SK-N-SH (cell line): ENCODE data around the gene KCNN1. TPM values are rescaled to one million over a fixed set of nuclear protein-coding genes. Genes with fewer than 3 reads are reported as not detected.

Source experiments
- CTCF ChIA-PET: fragments of 300-600, 350-600 bp; formaldehyde crosslinking; extraction: SDS; loops from one replicate; lab custom pipeline; 2021; lab: Yijun Ruan, JAX
- POLR2A ChIA-PET: fragments of 350-600 bp; sonication (Branson Sonifier 250); formaldehyde crosslinking; extraction: SDS; loops from one replicate; lab custom pipeline; 2020; ENCODE audit warnings: antibody characterized with exemption, inconsistent platforms; lab: Yijun Ruan, JAX
- DNase-seq: peaks from one replicate; pipeline ENCODE4 v3.0.0; 2012
- H2AFZ ChIP-seq: fragments of 200-600 bp; sonication (generic); 2 replicates; pipeline ENCODE4 v1.8.1; 2016; ENCODE audit warnings: antibody characterized with exemption, mild to moderate bottlenecking, low read depth
- H3F3A ChIP-seq: fragments of 200-600 bp; sonication (generic); replicated peaks from 2 replicates; pipeline ENCODE3; 2016; ENCODE audit warnings: antibody characterized with exemption, mild to moderate bottlenecking; ENCODE audit not compliant: insufficient read depth
- H3K27ac ChIP-seq, 2 experiments: fragments of 200-500 bp in 1 of 2; fragments of 200-600 bp in 1 of 2; sonication (Bioruptor generic) in 1 of 2; sonication (generic), shearing (Covaris generic) in 1 of 2; 2 replicates each; pipeline versions ENCODE4 v1.5.1 to v1.6.1; 2014 to 2016; ENCODE audit warnings: low read depth in 2 of 2, inconsistent platforms in 1 of 2, low read length in 1 of 2, mild to moderate bottlenecking in 1 of 2, mixed read lengths in 1 of 2
- H3K27me3 ChIP-seq: fragments of 200-600 bp; sonication (generic), shearing (Covaris generic); 2 replicates; pipeline ENCODE4 v1.6.1; 2016; ENCODE audit warnings: mixed run types; ENCODE audit not compliant: insufficient read depth
- H3K36me3 ChIP-seq, 2 experiments: fragments of 200-500 bp in 1 of 2; fragments of 200-600 bp in 1 of 2; sonication (Bioruptor generic) in 1 of 2; sonication (generic) in 1 of 2; replicated peaks in 1 of 2; 2 replicates each; pipeline versions ENCODE3 to v1.5.1; 2014 to 2016; ENCODE audit warnings: low read length in 1 of 2, mild to moderate bottlenecking in 1 of 2; ENCODE audit not compliant: insufficient read depth in 2 of 2, control insufficient read depth in 1 of 2
- H3K4me1 ChIP-seq, 2 experiments: fragments of 200-500 bp in 1 of 2; fragments of 200-600 bp in 1 of 2; sonication (Bioruptor generic) in 1 of 2; sonication (generic), shearing (Covaris generic) in 1 of 2; 2 replicates each; pipeline versions ENCODE4 v1.5.1 to v1.6.1; 2014 to 2016; ENCODE audit warnings: low read depth in 1 of 2, low read length in 1 of 2, mixed run types in 1 of 2; ENCODE audit not compliant: insufficient read depth in 2 of 2, control insufficient read depth in 1 of 2
- H3K4me2 ChIP-seq: fragments of 200-600 bp; sonication (generic), shearing (Covaris generic); 2 replicates; pipeline ENCODE4 v1.6.1; 2017; ENCODE audit warnings: mixed run types
- H3K4me3 ChIP-seq, 2 experiments: fragments of 200-500 bp in 1 of 2; fragments of 200-600 bp in 1 of 2; sonication (Bioruptor generic) in 1 of 2; sonication (generic), shearing (Covaris generic) in 1 of 2; 2 replicates each; pipeline versions ENCODE4 v1.5.1 to v1.8.1; 2014 to 2016; ENCODE audit warnings: low read depth in 2 of 2, inconsistent platforms in 1 of 2, low read length in 1 of 2, mild to moderate bottlenecking in 1 of 2, mixed read lengths in 1 of 2, moderate library complexity in 1 of 2
- H3K79me2 ChIP-seq: fragments of 200-600 bp; sonication (generic); 2 replicates; pipeline ENCODE4 v1.8.1; 2017; ENCODE audit warnings: mild to moderate bottlenecking; ENCODE audit not compliant: insufficient read depth
- H3K9ac ChIP-seq: fragments of 200-600 bp; sonication (generic); 2 replicates; pipeline ENCODE4 v1.6.1; 2017; ENCODE audit warnings: mixed run types
- H3K9me2 ChIP-seq: fragments of 200-600 bp; sonication (generic); 2 replicates; pipeline ENCODE4 v1.6.1; 2017; ENCODE audit warnings: mixed run types
- H3K9me3 ChIP-seq: fragments of 200-600 bp; sonication (generic); 2 replicates; pipeline ENCODE4 v1.6.1; 2017; ENCODE audit warnings: mixed run types, mild to moderate bottlenecking, moderate library complexity
- H4K20me1 ChIP-seq: fragments of 200-600 bp; sonication (generic); 2 replicates; pipeline ENCODE4 v1.6.1; 2017; ENCODE audit warnings: mild to moderate bottlenecking, mixed run types; ENCODE audit not compliant: insufficient read depth
- CHD2 ChIP-seq: fragments of 150-350 bp; IDR thresholded peaks from 2 replicates; pipeline ENCODE4 v1.6.1; 2018; ENCODE audit warnings: low read length; ENCODE audit not compliant: partially characterized antibody
- ELF1 ChIP-seq: IDR thresholded peaks from 2 replicates; pipeline ENCODE4 v1.4.0; 2012
- EP300 ChIP-seq, 2 experiments: IDR thresholded peaks; 2 replicates each; pipeline versions ENCODE4 v1.4.0 to v1.6.1; 2012; ENCODE audit warnings: borderline replicate concordance in 1 of 2, low read depth in 1 of 2, low read length in 1 of 2
- EZH2phosphoT487 ChIP-seq: fragments of 200-600 bp; sonication (generic); IDR thresholded peaks from 2 replicates; pipeline ENCODE4 v1.6.1; 2017; ENCODE audit warnings: low read depth, mixed run types, mild to moderate bottlenecking, antibody characterized with exemption, moderate library complexity, borderline replicate concordance
- FOSL2 ChIP-seq: IDR thresholded peaks from 2 replicates; pipeline ENCODE4 v1.4.0; 2012; ENCODE audit warnings: low read depth, mild to moderate bottlenecking, moderate library complexity, borderline replicate concordance
- FOXJ3 ChIP-seq: sonication (generic); formaldehyde crosslinking; IDR thresholded peaks from 2 replicates; pipeline ENCODE4 v1.5.1; 2020; ENCODE audit warnings: mild to moderate bottlenecking, missing genetic modification reagents
- GATA2 ChIP-seq: sonication (generic); formaldehyde crosslinking; IDR thresholded peaks from 2 replicates; pipeline ENCODE4 v1.5.0; 2020; ENCODE audit warnings: mild to moderate bottlenecking, missing genetic modification reagents
- JUND ChIP-seq: IDR thresholded peaks from 2 replicates; pipeline ENCODE4 v1.4.0; 2012
- MEF2A ChIP-seq: IDR thresholded peaks from 2 replicates; pipeline ENCODE4 v1.4.0; 2012; ENCODE audit warnings: low read depth, borderline replicate concordance
- MXI1 ChIP-seq: IDR thresholded peaks from 2 replicates; pipeline ENCODE4 v1.6.1; 2012; ENCODE audit warnings: mild to moderate bottlenecking, low read depth, low read length, improper control_type of control experiment
- NFIC ChIP-seq: IDR thresholded peaks from 2 replicates; pipeline ENCODE4 v1.4.0; 2012; ENCODE audit warnings: borderline replicate concordance
- NRF1 ChIP-seq: IDR thresholded peaks from 2 replicates; pipeline ENCODE4 v1.6.1; 2012; ENCODE audit warnings: low read depth, mild to moderate bottlenecking, low read length
- POLR2AphosphoS5 ChIP-seq: IDR thresholded peaks from 2 replicates; pipeline ENCODE4 v1.6.1; 2012; ENCODE audit warnings: low read depth, low read length
- RAD21 ChIP-seq: IDR thresholded peaks from 2 replicates; pipeline ENCODE4 v1.6.1; 2012; ENCODE audit warnings: mild to moderate bottlenecking, low read length
- RCOR1 ChIP-seq: fragments of 150-350 bp; IDR thresholded peaks from 2 replicates; pipeline ENCODE4 v1.6.1; 2017; ENCODE audit warnings: antibody characterized with exemption, low read length
- SIN3A ChIP-seq: IDR thresholded peaks from 2 replicates; pipeline ENCODE4 v1.6.1; 2012; ENCODE audit warnings: low read depth, mild to moderate bottlenecking, low read length, moderate library complexity, borderline replicate concordance
- SMC3 ChIP-seq: IDR thresholded peaks from 2 replicates; pipeline ENCODE4 v1.6.1; 2012; ENCODE audit warnings: low read depth, low read length, improper control_type of control experiment
- TAF1 ChIP-seq: IDR thresholded peaks from 2 replicates; pipeline ENCODE4 v1.6.1; 2012; ENCODE audit warnings: low read depth, mild to moderate bottlenecking, low read length, moderate library complexity, borderline replicate concordance
- TCF12 ChIP-seq: IDR thresholded peaks from 2 replicates; pipeline ENCODE4 v1.4.0; 2012
- TEAD4 ChIP-seq: IDR thresholded peaks from 2 replicates; pipeline ENCODE4 v1.4.0; 2012; ENCODE audit warnings: mild to moderate bottlenecking, borderline replicate concordance; ENCODE audit not compliant: insufficient read depth
- YY1 ChIP-seq: IDR thresholded peaks from 2 replicates; pipeline ENCODE4 v1.4.0; 2012; ENCODE audit warnings: low read depth, mild to moderate bottlenecking
- WGBS: methylation state at CpG from one replicate; pipeline ENCODE4 v1.1.6; 2017; ENCODE audit warnings: low lambda C conversion rate; 5-methylcytosine and 5-hydroxymethylcytosine counted together
- polyA plus RNA-seq, 3 experiments: library from polyadenylated mRNA; depleted of rRNA; stranded (reverse); fragments of >200 nt; gene quantifications; 2 replicates each; pipeline ENCODE4 v1.2.3, GENCODE V29; 2012
- TF ChIP-seq, protein P1 (sequence below): IDR thresholded peaks from 2 replicates; pipeline ENCODE4; 2012
- TF ChIP-seq, protein P2 (sequence below): fragments of 150-350 bp; IDR thresholded peaks from 2 replicates; pipeline ENCODE4 v1.6.1; 2017; ENCODE audit warnings: antibody characterized with exemption, low read length, low read depth, borderline replicate concordance
- TF ChIP-seq, protein P3 (sequence below): IDR thresholded peaks from 2 replicates; pipeline ENCODE4 v1.4.0; 2012; ENCODE audit warnings: low read depth
- TF ChIP-seq, protein P4 (sequence below): fragments of 150-350 bp; IDR thresholded peaks from 2 replicates; pipeline ENCODE4 v1.6.1; 2016; ENCODE audit warnings: mild to moderate bottlenecking, low read depth, low read length

KCNN1 gene
- polyA plus RNA-seq, 1 of the 3 experiments (the other 2 are of a cell fraction): 3.6 TPM

DNA sequence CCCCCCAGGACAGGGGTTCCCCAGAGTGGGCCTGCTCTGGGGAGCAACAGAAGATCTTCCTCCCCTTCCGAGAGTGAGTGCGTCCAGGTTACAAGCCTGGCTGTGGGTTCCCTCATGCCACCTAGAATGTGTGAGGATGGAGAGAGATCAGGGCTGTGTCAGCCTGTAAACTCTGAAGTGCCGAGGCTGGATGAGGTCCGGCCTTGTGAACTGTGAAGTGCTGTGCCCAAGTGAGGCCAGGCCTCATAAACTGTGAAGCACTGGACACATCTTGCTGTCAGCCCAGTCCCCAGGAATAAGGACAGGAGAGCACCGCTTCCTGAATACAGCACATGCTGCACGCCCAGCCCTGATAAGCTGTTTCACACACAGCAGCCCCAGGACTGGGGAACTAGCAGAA is 7.6 kb downstream of the KCNN1 start:
- Histone ChIP-seq H3K27me3 (no peaks in the 10 kb centered on the region), H3K9me3 (no peaks in the 10 kb centered on the region)
- CTCF ChIA-PET: interaction anchor here (2.8 to 3.3 kb wide), 2 partner anchors 22 to 36 kb away, joined by 9 to 12 read pairs; no protein-coding TSS in a partner anchor
- no peak for TF ChIP-seq FOXJ3 (CRISPR knock-in tag)
- TF ChIP-seq, protein P1, sequence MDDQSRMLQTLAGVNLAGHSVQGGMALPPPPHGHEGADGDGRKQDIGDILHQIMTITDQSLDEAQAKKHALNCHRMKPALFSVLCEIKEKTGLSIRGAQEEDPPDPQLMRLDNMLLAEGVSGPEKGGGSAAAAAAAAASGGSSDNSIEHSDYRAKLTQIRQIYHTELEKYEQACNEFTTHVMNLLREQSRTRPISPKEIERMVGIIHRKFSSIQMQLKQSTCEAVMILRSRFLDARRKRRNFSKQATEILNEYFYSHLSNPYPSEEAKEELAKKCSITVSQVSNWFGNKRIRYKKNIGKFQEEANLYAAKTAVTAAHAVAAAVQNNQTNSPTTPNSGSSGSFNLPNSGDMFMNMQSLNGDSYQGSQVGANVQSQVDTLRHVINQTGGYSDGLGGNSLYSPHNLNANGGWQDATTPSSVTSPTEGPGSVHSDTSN: no peak
- no peak for TF ChIP-seq FOSL2
- TF ChIP-seq SIN3A: no peak
- TF ChIP-seq JUND: no peak
- no peak for TF ChIP-seq SMC3
- TF ChIP-seq EZH2phosphoT487: no peak
- no peak for TF ChIP-seq CHD2
- no peak for TF ChIP-seq POLR2AphosphoS5
- no peak for TF ChIP-seq YY1
- TF ChIP-seq, protein P2, sequence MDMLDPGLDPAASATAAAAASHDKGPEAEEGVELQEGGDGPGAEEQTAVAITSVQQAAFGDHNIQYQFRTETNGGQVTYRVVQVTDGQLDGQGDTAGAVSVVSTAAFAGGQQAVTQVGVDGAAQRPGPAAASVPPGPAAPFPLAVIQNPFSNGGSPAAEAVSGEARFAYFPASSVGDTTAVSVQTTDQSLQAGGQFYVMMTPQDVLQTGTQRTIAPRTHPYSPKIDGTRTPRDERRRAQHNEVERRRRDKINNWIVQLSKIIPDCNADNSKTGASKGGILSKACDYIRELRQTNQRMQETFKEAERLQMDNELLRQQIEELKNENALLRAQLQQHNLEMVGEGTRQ: no peak
- TF ChIP-seq, protein P3, sequence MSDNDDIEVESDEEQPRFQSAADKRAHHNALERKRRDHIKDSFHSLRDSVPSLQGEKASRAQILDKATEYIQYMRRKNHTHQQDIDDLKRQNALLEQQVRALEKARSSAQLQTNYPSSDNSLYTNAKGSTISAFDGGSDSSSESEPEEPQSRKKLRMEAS: no peak
- TF ChIP-seq RAD21: no peak
- TF ChIP-seq NRF1: no peak
- TF ChIP-seq NFIC: no peak
- TF ChIP-seq RCOR1: no peak
- TF ChIP-seq TAF1: no peak
- TF ChIP-seq, all 33 proteins: peak for 0
- POLR2A ChIA-PET: no interaction called here
- WGBS: 98% methylated on average over 5 of the region's 6 CpGs
- no peaks in the 10 kb centered on the region for H3K9me2 ChIP-seq
- no peaks in the 10 kb centered on the region for H3K4me1 ChIP-seq
- no peak for DNase-seq
- no peak overlapping the region for H2AFZ ChIP-seq
- no peaks in the 10 kb centered on the region for H4K20me1 ChIP-seq
- no peak overlapping the region for H3K4me2 ChIP-seq
- H3K4me3 ChIP-seq: no peak overlapping the region
- no peaks in the 10 kb centered on the region for H3K79me2 ChIP-seq
- peaks cover 3% of the 10 kb centered on the region for H3F3A ChIP-seq
- H3K9ac ChIP-seq: no peak overlapping the region
- no peak overlapping the region for H3K27ac ChIP-seq
- no peaks in the 10 kb centered on the region for H3K36me3 ChIP-seq

DNA sequence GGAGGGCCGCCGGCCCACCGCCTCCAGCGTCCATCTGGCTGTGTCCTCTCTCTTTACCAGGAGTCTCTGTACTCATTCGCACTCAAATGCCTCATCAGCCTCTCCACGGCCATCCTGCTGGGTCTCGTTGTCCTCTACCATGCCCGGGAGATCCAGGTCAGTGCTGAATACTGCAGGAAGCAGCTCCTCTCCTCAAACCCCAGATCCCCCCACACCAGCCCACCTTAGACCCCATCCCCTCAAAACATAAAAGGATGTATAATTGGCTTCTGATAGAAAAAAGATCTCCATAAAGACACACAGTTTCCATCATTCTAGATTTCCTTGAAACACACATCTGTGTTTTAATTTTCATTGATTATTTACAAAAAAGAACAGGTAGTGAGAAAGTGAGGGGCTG is 8.1 kb downstream of the KCNN1 start:
- no peak for DNase-seq
- WGBS: 93% methylated on average over 8 of the region's 8 CpGs
- H4K20me1 ChIP-seq: no peaks in the 10 kb centered on the region
- H3K27ac ChIP-seq: no peak overlapping the region
- no peak overlapping the region for H3K9ac ChIP-seq
- no peaks in the 10 kb centered on the region for H3K4me1 ChIP-seq
- peaks cover 3% of the 10 kb centered on the region for H3F3A ChIP-seq
- H3K9me2 ChIP-seq: no peaks in the 10 kb centered on the region
- H3K27me3 ChIP-seq: no peaks in the 10 kb centered on the region
- CTCF ChIA-PET: interaction anchor here (1.3 to 3.3 kb wide), 3 partner anchors 22 to 37 kb away, joined by 3 to 12 read pairs (median 9); no protein-coding TSS in a partner anchor
- no peaks in the 10 kb centered on the region for H3K79me2 ChIP-seq
- TF ChIP-seq NRF1 (no peak), TEAD4 (no peak), ELF1 (no peak), SMC3 (no peak), MEF2A (no peak), EP300 (IDR thresholded peaks at IDR 0.05; ENCODE audit: borderline replicate concordance in 1 of 2, low read depth in 1 of 2, low read length in 1 of 2) (no peak), EZH2phosphoT487 (no peak), GATA2 (CRISPR knock-in tag) (no peak), MXI1 (no peak), TCF12 (no peak)
- TF ChIP-seq, protein P2: no peak
- TF ChIP-seq, protein P4, sequence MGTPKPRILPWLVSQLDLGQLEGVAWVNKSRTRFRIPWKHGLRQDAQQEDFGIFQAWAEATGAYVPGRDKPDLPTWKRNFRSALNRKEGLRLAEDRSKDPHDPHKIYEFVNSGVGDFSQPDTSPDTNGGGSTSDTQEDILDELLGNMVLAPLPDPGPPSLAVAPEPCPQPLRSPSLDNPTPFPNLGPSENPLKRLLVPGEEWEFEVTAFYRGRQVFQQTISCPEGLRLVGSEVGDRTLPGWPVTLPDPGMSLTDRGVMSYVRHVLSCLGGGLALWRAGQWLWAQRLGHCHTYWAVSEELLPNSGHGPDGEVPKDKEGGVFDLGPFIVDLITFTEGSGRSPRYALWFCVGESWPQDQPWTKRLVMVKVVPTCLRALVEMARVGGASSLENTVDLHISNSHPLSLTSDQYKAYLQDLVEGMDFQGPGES: no peak
- TF ChIP-seq, all 33 proteins: peak for 0
- H2AFZ ChIP-seq: no peak overlapping the region
- H3K36me3 ChIP-seq: no peaks in the 10 kb centered on the region
- POLR2A ChIA-PET: no interaction called here
- no peak overlapping the region for H3K4me3 ChIP-seq
- no peaks in the 10 kb centered on the region for H3K9me3 ChIP-seq
- H3K4me2 ChIP-seq: no peak overlapping the region
